GM12878 (cell line): Measurements from ENCODE around the gene TARBP1. TPM values are rescaled to one million over a fixed set of nuclear protein-coding genes. Genes with fewer than 3 reads are reported as not detected.

ENCODE experiments used
- BRCA1 ChIP-seq: IDR thresholded peaks from 2 replicates; pipeline ENCODE4 v1.6.1; 2011; ENCODE audit warnings: low read depth, low read length, improper control_type of control experiment
- CHD1 ChIP-seq: IDR thresholded peaks from 2 replicates; pipeline ENCODE4 v1.6.1; 2012; ENCODE audit warnings: low read depth, low read length, improper control_type of control experiment
- CHD4 ChIP-seq: fragments of 200-600 bp; sonication (generic); IDR thresholded peaks from 2 replicates; pipeline ENCODE4 v1.6.1; 2016; ENCODE audit warnings: mild to moderate bottlenecking
- CTCF ChIP-seq, 3 experiments: IDR thresholded peaks in 2 of 3; conservative IDR thresholded peaks in 1 of 3; 2 replicates each; pipeline ENCODE4 v1.5.1; 2011; ENCODE audit warnings: low read depth in 3 of 3, low read length in 3 of 3, mild to moderate bottlenecking in 3 of 3, control low read depth in 2 of 3, moderate library complexity in 2 of 3, inconsistent platforms in 1 of 3, mixed read lengths in 1 of 3; ENCODE audit not compliant: control insufficient read depth in 2 of 3, insufficient read depth in 1 of 3; ENCODE audit errors: extremely low read depth in 1 of 3
- DPF2 ChIP-seq: fragments of 450-650 bp; IDR thresholded peaks from 2 replicates; pipeline ENCODE4 v1.6.1; 2017; ENCODE audit warnings: mild to moderate bottlenecking
- IRF5 ChIP-seq: fragments of 450-650 bp; IDR thresholded peaks from 2 replicates; pipeline ENCODE4 v1.6.1; 2017; ENCODE audit warnings: borderline replicate concordance
- LARP7 ChIP-seq: fragments of 450-650 bp; IDR thresholded peaks from 2 replicates; pipeline ENCODE4 v1.6.1; 2017; ENCODE audit warnings: mild to moderate bottlenecking
- MTA2 ChIP-seq: fragments of 450-650 bp; IDR thresholded peaks from 2 replicates; pipeline ENCODE4 v1.6.1; 2016; ENCODE audit warnings: low read depth, mild to moderate bottlenecking, moderate library complexity
- MYC ChIP-seq: IDR thresholded peaks from 2 replicates; pipeline ENCODE4 v1.6.1; 2011; ENCODE audit warnings: mild to moderate bottlenecking, low read length, moderate library complexity, inconsistent platforms; ENCODE audit not compliant: insufficient read depth, insufficient replicate concordance, insufficient read length, severe bottlenecking
- NBN ChIP-seq: fragments of 450-650 bp; IDR thresholded peaks from 2 replicates; pipeline ENCODE4 v1.6.1; 2016
- NFYA ChIP-seq: IDR thresholded peaks from 2 replicates; pipeline ENCODE4 v1.6.1; 2011; ENCODE audit warnings: low read depth, mild to moderate bottlenecking, low read length, improper control_type of control experiment, borderline replicate concordance
- NR2F1 ChIP-seq: fragments of 450-650 bp; conservative IDR thresholded peaks from 2 replicates; pipeline ENCODE4 v1.6.1; 2017; ENCODE audit warnings: mild to moderate bottlenecking
- PAX5 ChIP-seq: IDR thresholded peaks from 2 replicates; pipeline ENCODE4 v1.6.1; 2011; ENCODE audit warnings: low read depth, low read length, borderline replicate concordance
- PML ChIP-seq: IDR thresholded peaks from 2 replicates; pipeline ENCODE4 v1.6.1; 2012; ENCODE audit warnings: low read length, inconsistent platforms
- POLR2A ChIP-seq: IDR thresholded peaks from 2 replicates; pipeline ENCODE4 v1.6.1; 2011; ENCODE audit warnings: low read depth, mild to moderate bottlenecking, low read length
- POLR2AphosphoS5 ChIP-seq: IDR thresholded peaks from 2 replicates; pipeline ENCODE4 v1.6.1; 2011; ENCODE audit warnings: mild to moderate bottlenecking, low read length, inconsistent platforms
- SMARCA5 ChIP-seq: fragments of 450-650 bp; IDR thresholded peaks from 2 replicates; pipeline ENCODE4 v1.6.1; 2017; ENCODE audit warnings: mild to moderate bottlenecking
- SREBF2 ChIP-seq: IDR thresholded peaks from 2 replicates; pipeline ENCODE4 v1.6.1; 2012; ENCODE audit warnings: mild to moderate bottlenecking, low read length
- STAT1 ChIP-seq: fragments of 450-650 bp; conservative IDR thresholded peaks from 2 replicates; pipeline ENCODE4 v1.6.1; 2014; ENCODE audit warnings: antibody characterized with exemption, mild to moderate bottlenecking
- TBL1XR1 ChIP-seq: IDR thresholded peaks from 2 replicates; pipeline ENCODE4 v1.6.1; 2012; ENCODE audit warnings: low read depth, low read length, improper control_type of control experiment
- TCF7 ChIP-seq: IDR thresholded peaks from 2 replicates; pipeline ENCODE4 v1.6.1; 2014; ENCODE audit warnings: antibody characterized with exemption, borderline replicate concordance
- USF2 ChIP-seq: IDR thresholded peaks from 2 replicates; pipeline ENCODE4 v1.6.1; 2011; ENCODE audit warnings: low read depth, low read length, improper control_type of control experiment, borderline replicate concordance
- YY1 ChIP-seq: IDR thresholded peaks from 2 replicates; pipeline ENCODE4 v1.6.1; 2011; ENCODE audit warnings: low read depth, mild to moderate bottlenecking, low read length
- ZNF274 ChIP-seq: IDR thresholded peaks from one replicate; pipeline ENCODE4 v1.8.0; 2011; ENCODE audit not compliant: insufficient read length, insufficient read depth
- ZSCAN29 ChIP-seq: fragments of 450-650 bp; IDR thresholded peaks from 2 replicates; pipeline ENCODE4 v1.6.1; 2017; ENCODE audit warnings: mild to moderate bottlenecking, moderate library complexity
- polyA plus RNA-seq, 11 experiments: library from polyadenylated mRNA; depleted of rRNA in 4 of 11; unstranded in 6 of 11; stranded (reverse) in 5 of 11; fragments of >200 nt; fragmentation: Nextera tagmentation in 4 of 11; fragmentation: Illumina TruSeq in 1 of 11; extraction: Ambion mirVana in 4 of 11; extraction: Trizol in 1 of 11; gene quantifications; 1 replicate in 1 of 11; 2 replicates in 10 of 11; pipeline versions ENCODE4 v1.2.1 to v1.2.3, GENCODE V29; 2011 to 2016; ENCODE audit warnings: inconsistent platforms in 2 of 11, missing spikeins in 2 of 11, low read depth in 1 of 11
- total RNA-seq, 4 experiments: library from RNA; depleted of rRNA in 3 of 4; stranded (reverse); fragments of >200 nt in 3 of 4; fragmentation: Illumina TruSeq in 1 of 4; extraction: Trizol in 1 of 4; gene quantifications; 2 replicates each; pipeline versions ENCODE4 v1.2.1 to v1.2.3, GENCODE V29; 2013 to 2021
- TF ChIP-seq, protein P1 (sequence below): IDR thresholded peaks from 2 replicates; pipeline ENCODE4 v1.6.1; 2012; ENCODE audit warnings: low read depth, low read length, improper control_type of control experiment
- TF ChIP-seq, protein P2 (sequence below): fragments of 450-650 bp; IDR thresholded peaks from 2 replicates; pipeline ENCODE4 v1.6.1; 2017; ENCODE audit warnings: mild to moderate bottlenecking

Gene TARBP1
- total and polyA plus RNA-seq, 10 of the 15 experiments (the other 5 are each of a cell fraction or from before 2014, with no cell fraction given): 10.8 to 94.4 (median 35.3) TPM

DNA sequence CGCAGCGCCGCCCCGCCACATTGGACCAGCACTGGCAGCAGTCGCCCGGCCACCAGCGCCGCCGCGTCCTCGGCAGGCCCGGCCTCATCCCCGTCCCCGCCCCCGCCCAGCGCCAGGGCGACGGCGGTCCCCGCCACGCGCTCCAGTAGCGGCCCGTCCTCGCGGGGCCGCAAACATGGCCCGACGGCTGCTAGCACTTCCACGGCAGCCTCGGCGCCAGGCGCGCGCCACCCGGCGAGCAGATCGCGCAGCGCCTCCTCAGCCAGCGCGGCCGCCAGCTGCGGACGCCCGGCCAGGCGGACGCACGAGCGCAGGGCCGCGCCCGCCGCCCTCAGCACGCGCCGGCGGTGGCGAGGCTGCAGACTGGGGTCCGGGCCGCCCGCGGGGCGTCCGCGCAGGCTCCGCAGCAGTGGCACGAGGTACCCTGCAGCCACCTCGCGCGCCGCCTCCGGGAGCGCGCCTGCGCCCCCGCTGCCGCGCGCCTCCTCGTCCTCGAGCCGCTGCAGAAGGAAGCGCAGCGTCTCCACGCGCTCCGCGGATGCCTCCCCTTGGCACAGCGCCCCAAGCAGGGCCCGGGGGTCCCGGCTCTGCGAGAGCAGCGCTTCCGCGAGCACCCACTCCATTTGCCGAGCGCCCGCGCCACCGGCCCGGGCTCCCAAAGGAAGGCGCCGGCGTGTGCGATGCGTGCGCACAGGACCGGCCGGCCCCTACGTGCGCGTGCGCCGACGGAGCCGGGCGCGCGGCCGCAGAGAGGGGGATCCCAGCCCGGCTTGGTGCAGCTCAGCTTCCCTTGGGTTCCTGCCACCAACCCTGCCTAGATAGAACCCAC is at the start of gene TARBP1 (continued):
- peak; percentile 48 for TF ChIP-seq YY1
- TF ChIP-seq LARP7: peak; percentile 46
- no peak for TF ChIP-seq ZNF274
- no peak for TF ChIP-seq MTA2
- no peak for TF ChIP-seq CHD1
- TF ChIP-seq PAX5: no peak
- peak; percentile 62; the same call in 1 of the 2 replicates for TF ChIP-seq SMARCA5
- TF ChIP-seq PML: peak; percentile 73; the same call in 1 of the 2 replicates
- TF ChIP-seq NR2F1: 0 out of 2 replicates have a peak, but pooled peaks have one; percentile 39
- TF ChIP-seq CTCF (IDR thresholded peaks at IDR 0.05 in 2 of 3, conservative IDR thresholded peaks at IDR 0.05 in 1 of 3; ENCODE audit: control insufficient read depth in 2 of 3, extremely low read depth in 1 of 3, insufficient read depth in 1 of 3, low read depth in 3 of 3, low read length in 3 of 3): peak; percentile 12 to 41 (median 24); a peak in 3 of 6 replicates
- no peak for TF ChIP-seq TCF7
- no peak for TF ChIP-seq ZSCAN29
- TF ChIP-seq, protein P1, sequence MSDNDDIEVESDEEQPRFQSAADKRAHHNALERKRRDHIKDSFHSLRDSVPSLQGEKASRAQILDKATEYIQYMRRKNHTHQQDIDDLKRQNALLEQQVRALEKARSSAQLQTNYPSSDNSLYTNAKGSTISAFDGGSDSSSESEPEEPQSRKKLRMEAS: peak; percentile 65
- TF ChIP-seq CHD4: no peak
- TF ChIP-seq STAT1: no peak
- TF ChIP-seq POLR2A: peak; percentile 74
- TF ChIP-seq DPF2: peak; percentile 66; the same call in 1 of the 2 replicates
- TF ChIP-seq SREBF2: no peak
- TF ChIP-seq TBL1XR1: no peak
- TF ChIP-seq POLR2AphosphoS5: peak; percentile 53; the same call in 1 of the 2 replicates
- TF ChIP-seq NFYA: no peak
- no peak for TF ChIP-seq IRF5
- no peak for TF ChIP-seq NBN
- TF ChIP-seq BRCA1: no peak
- no peak for TF ChIP-seq USF2
- TF ChIP-seq, protein P2, sequence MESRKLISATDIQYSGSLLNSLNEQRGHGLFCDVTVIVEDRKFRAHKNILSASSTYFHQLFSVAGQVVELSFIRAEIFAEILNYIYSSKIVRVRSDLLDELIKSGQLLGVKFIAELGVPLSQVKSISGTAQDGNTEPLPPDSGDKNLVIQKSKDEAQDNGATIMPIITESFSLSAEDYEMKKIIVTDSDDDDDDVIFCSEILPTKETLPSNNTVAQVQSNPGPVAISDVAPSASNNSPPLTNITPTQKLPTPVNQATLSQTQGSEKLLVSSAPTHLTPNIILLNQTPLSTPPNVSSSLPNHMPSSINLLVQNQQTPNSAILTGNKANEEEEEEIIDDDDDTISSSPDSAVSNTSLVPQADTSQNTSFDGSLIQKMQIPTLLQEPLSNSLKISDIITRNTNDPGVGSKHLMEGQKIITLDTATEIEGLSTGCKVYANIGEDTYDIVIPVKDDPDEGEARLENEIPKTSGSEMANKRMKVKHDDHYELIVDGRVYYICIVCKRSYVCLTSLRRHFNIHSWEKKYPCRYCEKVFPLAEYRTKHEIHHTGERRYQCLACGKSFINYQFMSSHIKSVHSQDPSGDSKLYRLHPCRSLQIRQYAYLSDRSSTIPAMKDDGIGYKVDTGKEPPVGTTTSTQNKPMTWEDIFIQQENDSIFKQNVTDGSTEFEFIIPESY: no peak
- peak; percentile 37 for TF ChIP-seq MYC
